Neural progenitor cell (in vitro differentiated cells): ENCODE results near the gene ABTB2. TPM values are rescaled to one million over a fixed set of nuclear protein-coding genes. Genes with fewer than 3 reads are reported as not detected.

Source experiments
- DNase-seq: peaks from one replicate; pipeline ENCODE4 v3.0.0-alpha.2; 2016; ENCODE audit warnings: low spot score
- H2AFZ ChIP-seq: fragments of 200-600 bp; sonication (generic); replicated peaks from 2 replicates; pipeline ENCODE4 v1.6.1; 2016; ENCODE audit warnings: antibody characterized with exemption
- H3F3A ChIP-seq: fragments of 200-600 bp; sonication (generic); 2 replicates; pipeline ENCODE4 v1.6.1; 2016; ENCODE audit warnings: antibody characterized with exemption, low read depth
- H3K27ac ChIP-seq: fragments of 200-600 bp; sonication (generic); 2 replicates; pipeline ENCODE4 v1.5.1; 2016; ENCODE audit warnings: mild to moderate bottlenecking
- H3K27me3 ChIP-seq: fragments of 200-600 bp; sonication (generic); 2 replicates; pipeline ENCODE4 v1.6.1; 2016; ENCODE audit warnings: mild to moderate bottlenecking, moderate library complexity
- H3K36me3 ChIP-seq: fragments of 200-600 bp; sonication (generic); 2 replicates; pipeline ENCODE4 v1.5.1; 2016
- H3K4me1 ChIP-seq: fragments of 200-600 bp; sonication (generic); 2 replicates; pipeline ENCODE4 v1.6.1; 2016; ENCODE audit warnings: mixed run types
- H3K4me2 ChIP-seq: fragments of 200-600 bp; sonication (generic); 2 replicates; pipeline ENCODE4 v1.6.1; 2016
- H3K4me3 ChIP-seq: fragments of 200-600 bp; sonication (generic); 2 replicates; pipeline ENCODE4 v1.5.1; 2016
- H3K79me2 ChIP-seq: fragments of 200-600 bp; sonication (generic); 2 replicates; pipeline ENCODE4 v1.6.1; 2016; ENCODE audit warnings: low read depth
- H3K9ac ChIP-seq: fragments of 200-600 bp; sonication (generic); 2 replicates; pipeline ENCODE4 v1.6.1; 2016
- H3K9me3 ChIP-seq: fragments of 200-600 bp; sonication (generic); 2 replicates; pipeline ENCODE4 v1.5.1; 2016; ENCODE audit warnings: low read depth
- H4K20me1 ChIP-seq: fragments of 200-600 bp; sonication (generic); 2 replicates; pipeline ENCODE4 v1.6.1; 2016; ENCODE audit warnings: low read depth
- H3K27ac Mint-ChIP-seq: 3 replicates; pipeline ENCODE4 v1.8.0; 2021; ENCODE audit warnings: mixed read lengths
- H3K27me3 Mint-ChIP-seq: 2 replicates; pipeline ENCODE4 v1.8.0; 2022; ENCODE audit warnings: low read depth, mild to moderate bottlenecking, inconsistent platforms, moderate library complexity, mixed read lengths; ENCODE audit not compliant: insufficient read depth
- H3K36me3 Mint-ChIP-seq: 3 replicates; pipeline ENCODE4 v1.8.0; 2021; ENCODE audit warnings: mixed read lengths
- H3K4me1 Mint-ChIP-seq: 3 replicates; pipeline ENCODE4 v1.8.0; 2021; ENCODE audit warnings: mixed read lengths
- H3K4me3 Mint-ChIP-seq: 3 replicates; pipeline ENCODE4 v1.8.0; 2021; ENCODE audit warnings: mild to moderate bottlenecking, moderate library complexity, mixed read lengths
- H3K9me3 Mint-ChIP-seq: 3 replicates; pipeline ENCODE4 v1.8.0; 2020; ENCODE audit warnings: mixed read lengths
- CTCF ChIP-seq: fragments of 200-600 bp; sonication (generic); IDR thresholded peaks from 2 replicates; pipeline ENCODE4 v1.5.1; 2017; ENCODE audit warnings: antibody characterized with exemption, mild to moderate bottlenecking
- EZH2 ChIP-seq: fragments of 200-600 bp; sonication (generic); IDR thresholded peaks from 2 replicates; pipeline ENCODE4 v1.6.1; 2017; ENCODE audit warnings: antibody characterized with exemption, mild to moderate bottlenecking, moderate library complexity
- EZH2phosphoT487 ChIP-seq: fragments of 200-600 bp; sonication (generic); IDR thresholded peaks from 2 replicates; pipeline ENCODE4 v1.6.1; 2017; ENCODE audit warnings: antibody characterized with exemption
- total RNA-seq: library from RNA; depleted of rRNA; stranded (reverse); fragments of >200 nt; gene quantifications from 2 replicates; pipeline ENCODE4 v1.2.3, GENCODE V29; 2015; ENCODE audit warnings: low replicate concordance

The ABTB2 gene
- total RNA-seq, 1 donor from 2014 or later, result 0.37 TPM

GRCh38 chr11:34134765-34135164, 223.0 kb downstream of the ABTB2 start:
- no peak overlapping the region for H3K4me3 ChIP-seq
- H3K27ac ChIP-seq, result no peak overlapping the region
- no peak for TF ChIP-seq CTCF
- no peak for TF ChIP-seq EZH2
- TF ChIP-seq EZH2phosphoT487, result no peak
- no peaks in the 10 kb centered on the region for H3K4me1 ChIP-seq
- H3K4me1 Mint-ChIP-seq, result no peaks in the 10 kb centered on the region
- no peaks in the 10 kb centered on the region for H3K27me3 Mint-ChIP-seq
- no peak overlapping the region for H3K9ac ChIP-seq
- H3K36me3 Mint-ChIP-seq, result peaks cover 44% of the 10 kb centered on the region
- no peaks in the 10 kb centered on the region for H3K36me3 ChIP-seq
- H3K9me3 Mint-ChIP-seq, result no peaks in the 10 kb centered on the region
- no peak overlapping the region for H3K4me3 Mint-ChIP-seq
- H3K9me3 ChIP-seq, result no peaks in the 10 kb centered on the region
- no peaks in the 10 kb centered on the region for H3K79me2 ChIP-seq
- no peaks in the 10 kb centered on the region for H4K20me1 ChIP-seq
- no peak overlapping the region for H2AFZ ChIP-seq
- DNase-seq, result no peak
- H3F3A ChIP-seq, result no peaks in the 10 kb centered on the region
- no peak overlapping the region for H3K27ac Mint-ChIP-seq
- no peak overlapping the region for H3K4me2 ChIP-seq
- no peaks in the 10 kb centered on the region for H3K27me3 ChIP-seq

GRCh38 chr11:34132261-34132965, 225.4 kb downstream of the ABTB2 start:
- Mint-ChIP-seq H3K4me1 (no peaks in the 10 kb centered on the region), H3K4me3 (no peak overlapping the region), H3K9me3 (no peaks in the 10 kb centered on the region), H3K36me3 (peaks cover 42% of the 10 kb centered on the region), H3K27me3 (no peaks in the 10 kb centered on the region), H3K27ac (no peak overlapping the region)
- TF ChIP-seq EZH2 (no peak), CTCF (no peak), EZH2phosphoT487 (no peak)
- Histone ChIP-seq H3K4me2 (no peak overlapping the region), H3F3A (no peaks in the 10 kb centered on the region), H3K79me2 (no peaks in the 10 kb centered on the region), H3K36me3 (peaks cover 8% of the 10 kb centered on the region), H3K9me3 (no peaks in the 10 kb centered on the region), H3K9ac (no peak overlapping the region), H4K20me1 (no peaks in the 10 kb centered on the region), H3K4me1 (no peaks in the 10 kb centered on the region), H3K27me3 (no peaks in the 10 kb centered on the region), H2AFZ (no peak overlapping the region), H3K27ac (no peak overlapping the region), H3K4me3 (no peak overlapping the region)
- no peak for DNase-seq

GRCh38 chr11:34128824-34129223, 229.0 kb downstream of the ABTB2 start:
- H3K79me2 ChIP-seq, result no peaks in the 10 kb centered on the region
- no peak overlapping the region for H3K4me2 ChIP-seq
- Mint-ChIP-seq H3K27ac (no peak overlapping the region), H3K4me1 (no peaks in the 10 kb centered on the region), H3K27me3 (no peaks in the 10 kb centered on the region), H3K36me3 (peaks cover 38% of the 10 kb centered on the region), H3K4me3 (no peak overlapping the region), H3K9me3 (no peaks in the 10 kb centered on the region)
- H3K9ac ChIP-seq, result no peak overlapping the region
- H3K4me3 ChIP-seq, result no peak overlapping the region
- H3K27ac ChIP-seq, result no peak overlapping the region
- no peaks in the 10 kb centered on the region for H3F3A ChIP-seq
- DNase-seq, result no peak
- H2AFZ ChIP-seq, result no peak overlapping the region
- no peaks in the 10 kb centered on the region for H3K27me3 ChIP-seq
- no peak for TF ChIP-seq EZH2
- peaks cover 8% of the 10 kb centered on the region for H3K36me3 ChIP-seq
- no peaks in the 10 kb centered on the region for H4K20me1 ChIP-seq
- H3K9me3 ChIP-seq, result no peaks in the 10 kb centered on the region
- H3K4me1 ChIP-seq, result no peaks in the 10 kb centered on the region
